GM21717 (cell line): ENCODE measurements around the gene RETNLB.

Source experiments
- ATAC-seq: cut with Tn5 transposase; IDR thresholded peaks from one replicate; pipeline ENCODE4 v1.9.1; 2021; ENCODE audit warnings: mild to moderate bottlenecking, moderate library complexity; ENCODE audit not compliant: unreplicated experiment

The RETNLB gene

GRCh38 chr3:108757404-108757982 lies at the start of gene RETNLB:
RETNLB (minus strand) TSS chr3:108757410; CDS start chr3:108757185, 225 bp downstream.
- ATAC-seq, result no peak

GRCh38 chr3:108806316-108806715 lies 49.1 kb upstream of the RETNLB start:
- no peak for ATAC-seq

GRCh38 chr3:108804966-108805365 lies 47.8 kb upstream of the RETNLB start:
- no peak for ATAC-seq

- ATAC-seq, result no peak
These were observed 47.2 kb upstream of the RETNLB start for GRCh38 chr3:108804437-108804836.

- ATAC-seq, result no peak
These were observed 34.3 kb upstream of the RETNLB start for GRCh38 chr3:108791473-108791872.

- no peak for ATAC-seq
These were observed 23.0 kb upstream of the RETNLB start for GRCh38 chr3:108780235-108780634.

- ATAC-seq, result no peak
These were observed 22.3 kb upstream of the RETNLB start for GRCh38 chr3:108779496-108779895.

GRCh38 chr3:108775649-108776048 lies 18.4 kb upstream of the RETNLB start:
- no peak for ATAC-seq

GRCh38 chr3:108767253-108767652 lies 10.0 kb upstream of the RETNLB start:
- ATAC-seq, result no peak

GRCh38 chr3:108755686-108756085 lies 1.5 kb downstream of the RETNLB start:
- ATAC-seq, result no peak

GRCh38 chr3:108744762-108745161 lies 12.4 kb downstream of the RETNLB start:
- no peak for ATAC-seq

- ATAC-seq, result no peak
These were observed 14.3 kb downstream of the RETNLB start for GRCh38 chr3:108742929-108743328.

GRCh38 chr3:108736821-108737220 lies 20.4 kb downstream of the RETNLB start:
- no peak for ATAC-seq

- ATAC-seq, result no peak
These were observed 28.3 kb downstream of the RETNLB start for GRCh38 chr3:108728934-108729333.

- ATAC-seq, result no peak
These were observed 29.1 kb downstream of the RETNLB start for GRCh38 chr3:108728105-108728504.

- ATAC-seq, result no peak
These were observed 33.1 kb downstream of the RETNLB start for GRCh38 chr3:108724101-108724500.

GRCh38 chr3:108722724-108723123 lies 34.5 kb downstream of the RETNLB start:
- ATAC-seq, result no peak

GRCh38 chr3:108719178-108719806 lies 37.9 kb downstream of the RETNLB start:
- no peak for ATAC-seq

- ATAC-seq, result no peak
These were observed 38.8 kb downstream of the RETNLB start for GRCh38 chr3:108718454-108718853.

- no peak for ATAC-seq
These were observed 43.4 kb downstream of the RETNLB start for GRCh38 chr3:108713816-108714215.

- no peak for ATAC-seq
These were observed 44.1 kb downstream of the RETNLB start for GRCh38 chr3:108713009-108713516.
